ENCODE data around the gene ADIPOQ. TPM values are rescaled to one million over a fixed set of nuclear protein-coding genes. Genes with fewer than 3 reads are reported as not detected.

ADIPOQ gene
- polyA plus RNA-seq, 1 donor (not counting 4 experiments of a cell fraction or from before 2014, with no cell fraction given), result not detected

- FAIRE-seq, result no peak
- Histone ChIP-seq H3K9ac (ENCODE audit: control insufficient read depth, extremely low read depth, insufficient read depth, low read length) (no peak overlapping the region), H3K36me3 (ENCODE audit: control insufficient read depth in 2 of 2, extremely low read depth in 1 of 2, insufficient read depth in 2 of 2, low read length in 2 of 2) (no peaks in the 10 kb centered on the region), H3K4me1 (ENCODE audit: control insufficient read depth, extremely low read depth, insufficient read depth, low read length) (peaks cover 11% of the 10 kb centered on the region), H3K4me3 (ENCODE audit: control insufficient read depth in 2 of 3, extremely low read depth in 1 of 3, insufficient read depth in 2 of 3, low read depth in 1 of 3, low read length in 3 of 3) (no peak overlapping the region), H4K20me1 (ENCODE audit: control insufficient read depth, extremely low read depth, insufficient read depth, low read length) (no peaks in the 10 kb centered on the region), H2AFZ (ENCODE audit: control insufficient read depth, low read length) (no peak overlapping the region), H3K9me3 (ENCODE audit: control insufficient read depth, low read depth, low read length) (no peaks in the 10 kb centered on the region), H3K27ac (ENCODE audit: control insufficient read depth, insufficient read depth, low read length) (no peak overlapping the region), H3K4me2 (ENCODE audit: control insufficient read depth, extremely low read depth, insufficient read depth, low read depth, low read length) (no peak overlapping the region), H3K27me3 (ENCODE audit: control insufficient read depth, extremely low read depth, insufficient read depth, low read length) (peaks cover 27% of the 10 kb centered on the region), H3K79me2 (ENCODE audit: control insufficient read depth, insufficient read depth, low read length) (no peaks in the 10 kb centered on the region), H3K9me1 (ENCODE audit: control insufficient read depth, extremely low read depth, insufficient read depth, low read length) (no peaks in the 10 kb centered on the region)
- TF ChIP-seq CTCF (optimal IDR thresholded peaks at IDR 0.05 in 1 of 3, IDR thresholded peaks at IDR 0.05 in 1 of 3, conservative IDR thresholded peaks at IDR 0.05 in 1 of 3; ENCODE audit: extremely low read depth in 1 of 3, insufficient read depth in 2 of 3, low read length in 3 of 3) (no peak), EZH2 (IDR thresholded peaks at IDR 0.05; ENCODE audit: low read length) (no peak)
- dilution Hi-C loops (cut with MboI; ENCODE audit: extremely low pct_ligation_motif_present, low sequenced_read_pairs), result no loop called here
- no peak for DNase-seq (ENCODE audit: low read depth, low spot score)
Measured at GRCh38 chr3:186828340-186828739, 14.2 kb upstream of the ADIPOQ start.

- Histone ChIP-seq H3K27me3 (ENCODE audit: control insufficient read depth, extremely low read depth, insufficient read depth, low read length) (peaks cover 27% of the 10 kb centered on the region), H3K9me1 (ENCODE audit: control insufficient read depth, extremely low read depth, insufficient read depth, low read length) (no peaks in the 10 kb centered on the region), H3K4me1 (ENCODE audit: control insufficient read depth, extremely low read depth, insufficient read depth, low read length) (no peaks in the 10 kb centered on the region), H3K4me2 (ENCODE audit: control insufficient read depth, extremely low read depth, insufficient read depth, low read depth, low read length) (no peak overlapping the region), H2AFZ (ENCODE audit: control insufficient read depth, low read length) (no peak overlapping the region), H4K20me1 (ENCODE audit: control insufficient read depth, extremely low read depth, insufficient read depth, low read length) (no peaks in the 10 kb centered on the region), H3K9me3 (ENCODE audit: control insufficient read depth, low read depth, low read length) (no peaks in the 10 kb centered on the region), H3K79me2 (ENCODE audit: control insufficient read depth, insufficient read depth, low read length) (no peaks in the 10 kb centered on the region), H3K4me3 (ENCODE audit: control insufficient read depth in 2 of 3, extremely low read depth in 1 of 3, insufficient read depth in 2 of 3, low read depth in 1 of 3, low read length in 3 of 3) (no peak overlapping the region), H3K9ac (ENCODE audit: control insufficient read depth, extremely low read depth, insufficient read depth, low read length) (no peak overlapping the region), H3K36me3 (ENCODE audit: control insufficient read depth in 2 of 2, extremely low read depth in 1 of 2, insufficient read depth in 2 of 2, low read length in 2 of 2) (no peaks in the 10 kb centered on the region), H3K27ac (ENCODE audit: control insufficient read depth, insufficient read depth, low read length) (no peak overlapping the region)
- no peak for DNase-seq (ENCODE audit: low read depth, low spot score)
- no peak for FAIRE-seq
- dilution Hi-C loops (cut with MboI; ENCODE audit: extremely low pct_ligation_motif_present, low sequenced_read_pairs), result no loop called here
- TF ChIP-seq EZH2 (IDR thresholded peaks at IDR 0.05; ENCODE audit: low read length), result no peak
- no peak for TF ChIP-seq CTCF (optimal IDR thresholded peaks at IDR 0.05 in 1 of 3, IDR thresholded peaks at IDR 0.05 in 1 of 3, conservative IDR thresholded peaks at IDR 0.05 in 1 of 3; ENCODE audit: extremely low read depth in 1 of 3, insufficient read depth in 2 of 3, low read length in 3 of 3)
Measured at GRCh38 chr3:186831798-186832197, 10.7 kb upstream of the ADIPOQ start.
